Endothelial cell of umbilical vein (primary cell): ENCODE measurements around the gene PHEX. TPM values are rescaled to one million over a fixed set of nuclear protein-coding genes. Genes with fewer than 3 reads are reported as not detected.
A peak's percentile ranks its signal among the peaks of the same experiment; 100 is the strongest.

Experiments used
- BruUV-seq: library from RNA; stranded (reverse); fragments of 400-500 nt; replicated peaks from 2 replicates; lab custom pipeline; 2021; lab: Mats Ljungman, UMichigan
- CTCF ChIA-PET: fragments of 300-600, 350-600 bp; sonication (Branson Sonifier 250); formaldehyde crosslinking; loops from one replicate; lab custom pipeline; 2021; ENCODE audit warnings: antibody characterized with exemption, inconsistent platforms; lab: Charles Lee
- POLR2A ChIA-PET: fragments of 300-600, 350-600 bp; sonication (Branson Sonifier 250); formaldehyde crosslinking; loops from one replicate; lab custom pipeline; 2021; ENCODE audit warnings: antibody characterized with exemption, inconsistent platforms; lab: Charles Lee
- DNase-seq: peaks from one replicate; pipeline ENCODE4 v3.0.0-alpha.2; 2011; ENCODE audit warnings: low read depth, low spot score
- FAIRE-seq: peaks from 2 replicates; lab custom pipeline; 2011; peaks lifted over from hg19 to GRCh38; lab: Jason Lieb, UNC
- H2AFZ ChIP-seq: 2 replicates; pipeline ENCODE4 v1.6.0; 2012; ENCODE audit warnings: low read depth, low read length, control low read depth, inconsistent platforms
- H3K27ac ChIP-seq: 2 replicates; pipeline ENCODE4 v1.5.1; 2011; ENCODE audit warnings: low read depth, mild to moderate bottlenecking, control low read depth, low read length, moderate library complexity; ENCODE audit not compliant: insufficient read depth
- H3K27me3 ChIP-seq, 2 experiments: 2 replicates each; pipeline versions ENCODE4 v1.6.0 to v1.6.1; 2011; ENCODE audit warnings: low read length in 2 of 2, mixed read lengths in 1 of 2; ENCODE audit not compliant: control insufficient read depth in 2 of 2, insufficient read depth in 2 of 2
- H3K36me3 ChIP-seq, 2 experiments: 2 replicates in 1 of 2; 3 replicates in 1 of 2; pipeline ENCODE4 v1.5.1; 2011; ENCODE audit warnings: low read length in 2 of 2, mild to moderate bottlenecking in 1 of 2, moderate library complexity in 1 of 2; ENCODE audit not compliant: control insufficient read depth in 2 of 2, insufficient read depth in 2 of 2; ENCODE audit errors: extremely low read depth in 1 of 2
- H3K4me1 ChIP-seq: 3 replicates; pipeline ENCODE4 v1.5.1; 2011; ENCODE audit warnings: mild to moderate bottlenecking, low read length; ENCODE audit not compliant: control insufficient read depth, insufficient read depth; ENCODE audit errors: extremely low read depth
- H3K4me2 ChIP-seq: 2 replicates; pipeline ENCODE4 v1.6.1; 2011; ENCODE audit warnings: low read length, control low read depth, mixed read lengths; ENCODE audit not compliant: insufficient read depth
- H3K4me3 ChIP-seq, 3 experiments: fragments of 200-600 bp in 1 of 3; sonication (generic), shearing (Covaris generic) in 1 of 3; replicated peaks in 1 of 3; 2 replicates each; pipeline ENCODE4 v1.5.1; 2011 to 2016; ENCODE audit warnings: control low read depth in 3 of 3, low read length in 3 of 3, mild to moderate bottlenecking in 2 of 3, inconsistent platforms in 1 of 3, low read depth in 1 of 3, moderate library complexity in 1 of 3; ENCODE audit not compliant: insufficient read depth in 1 of 3
- H3K79me2 ChIP-seq: 2 replicates; pipeline ENCODE4 v1.6.0; 2012; ENCODE audit warnings: low read length, inconsistent platforms; ENCODE audit not compliant: control insufficient read depth, insufficient read depth
- H3K9ac ChIP-seq: replicated peaks from 2 replicates; pipeline ENCODE3; 2011; ENCODE audit warnings: low read length, control low read depth; ENCODE audit not compliant: insufficient read depth; ENCODE audit errors: extremely low read depth
- H3K9me1 ChIP-seq: replicated peaks from 3 replicates; pipeline ENCODE4 v1.6.0; 2011; ENCODE audit warnings: mild to moderate bottlenecking, low read length; ENCODE audit not compliant: control insufficient read depth, insufficient read depth; ENCODE audit errors: extremely low read depth
- H3K9me3 ChIP-seq: replicated peaks from 2 replicates; pipeline ENCODE4 v1.5.1; 2012; ENCODE audit warnings: low read length, inconsistent platforms; ENCODE audit not compliant: control insufficient read depth, insufficient read depth
- H4K20me1 ChIP-seq: replicated peaks from 2 replicates; pipeline ENCODE3; 2011; ENCODE audit warnings: mild to moderate bottlenecking, low read length; ENCODE audit not compliant: control insufficient read depth, insufficient read depth; ENCODE audit errors: extremely low read depth
- CTCF ChIP-seq, 2 donors: IDR thresholded peaks; 1 replicate in 1 of 2; 2 replicates in 1 of 2; pipeline ENCODE4 v1.5.1; 2011; ENCODE audit warnings: low read length in 2 of 2, mild to moderate bottlenecking in 2 of 2, moderate library complexity in 2 of 2, control low read depth in 1 of 2, inconsistent platforms in 1 of 2, low read depth in 1 of 2; ENCODE audit not compliant: insufficient read depth in 1 of 2; ENCODE audit errors: extremely low read depth in 1 of 2
- EZH2 ChIP-seq: IDR thresholded peaks from 2 replicates; pipeline ENCODE4 v1.6.1; 2012; ENCODE audit warnings: borderline replicate concordance, low read depth, mild to moderate bottlenecking, moderate library complexity, low read length, inconsistent platforms; ENCODE audit not compliant: severe bottlenecking
- FOS ChIP-seq: IDR thresholded peaks from 2 replicates; pipeline ENCODE4 v1.6.1; 2011; ENCODE audit warnings: mild to moderate bottlenecking, low read length, moderate library complexity, borderline replicate concordance; ENCODE audit not compliant: insufficient read depth
- GATA2 ChIP-seq: IDR thresholded peaks from 2 replicates; pipeline ENCODE4 v1.7.0; 2011; ENCODE audit warnings: low read depth, mild to moderate bottlenecking, moderate library complexity, mixed read lengths, low read length; ENCODE audit not compliant: insufficient read length, insufficient read depth
- JUN ChIP-seq: IDR thresholded peaks from 2 replicates; pipeline ENCODE4 v1.6.1; 2011; ENCODE audit warnings: borderline replicate concordance, low read depth; ENCODE audit not compliant: insufficient read length, insufficient read depth
- POLR2A ChIP-seq: IDR thresholded peaks from 2 replicates; pipeline ENCODE4 v1.6.1; 2012; ENCODE audit warnings: low read depth, mild to moderate bottlenecking, control low read depth, low read length
- POLR2AphosphoS5 ChIP-seq: IDR thresholded peaks from 2 replicates; pipeline ENCODE4 v1.6.1; 2012; ENCODE audit warnings: low read depth, mild to moderate bottlenecking, control low read depth, low read length, moderate library complexity; ENCODE audit not compliant: insufficient read depth
- dilution Hi-C: fragments of 300-500 bp; cut with MboI; formaldehyde crosslinking; loops from one replicate; pipeline ENCODE4 v1.15.0; 2019; ENCODE audit warnings: low sequenced_read_pairs; ENCODE audit not compliant: extremely low pct_ligation_motif_present
- intact Hi-C: fragments of 100-400 bp; cut with micrococcal nuclease; formaldehyde crosslinking; loops from one replicate; pipeline ENCODE4 v1.10.0; 2022
- polyA plus RNA-seq, 4 experiments: library from polyadenylated mRNA; depleted of rRNA in 3 of 4; stranded (reverse) in 3 of 4; unstranded in 1 of 4; fragments of >200 nt; gene quantifications; 2 replicates each; pipeline versions ENCODE4 v1.2.1 to v1.2.3, GENCODE V29; 2011 to 2012; ENCODE audit warnings: missing spikeins in 1 of 4
- total RNA-seq: library from RNA; stranded (reverse); gene quantifications from 2 replicates; pipeline ENCODE4 v1.2.3, GENCODE V29; 2021
- TF ChIP-seq, protein P1 (sequence below): IDR thresholded peaks from 2 replicates; pipeline ENCODE4 v1.6.1; 2011; ENCODE audit not compliant: insufficient read depth, insufficient read length

PHEX gene
- total and polyA plus RNA-seq, 2 donors (not counting 3 experiments of a cell fraction or from before 2014, with no cell fraction given), result 0.07 to 0.44 TPM

- intact Hi-C loops, result no loop called here
- TF ChIP-seq JUN (peak; percentile 40), FOS (peak; percentile 37), POLR2A (no peak), EZH2 (no peak), GATA2 (no peak), POLR2AphosphoS5 (no peak), CTCF (IDR thresholded peaks at IDR 0.05; ENCODE audit: extremely low read depth in 1 of 2, insufficient read depth in 1 of 2, low read depth in 1 of 2, low read length in 2 of 2) (no peak)
- TF ChIP-seq, protein P1, sequence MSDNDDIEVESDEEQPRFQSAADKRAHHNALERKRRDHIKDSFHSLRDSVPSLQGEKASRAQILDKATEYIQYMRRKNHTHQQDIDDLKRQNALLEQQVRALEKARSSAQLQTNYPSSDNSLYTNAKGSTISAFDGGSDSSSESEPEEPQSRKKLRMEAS, result no peak
- FAIRE-seq (no peak), DNase-seq (peak; percentile 64)
- Histone ChIP-seq H3K27ac (no peak overlapping the region), H3K27me3 (no peaks in the 10 kb centered on the region), H3K36me3 (no peaks in the 10 kb centered on the region), H3K4me3 (no peak overlapping the region), H3K79me2 (no peaks in the 10 kb centered on the region), H3K4me1 (peaks cover 5% of the 10 kb centered on the region), H3K9me1 (no peaks in the 10 kb centered on the region), H3K4me2 (no peak overlapping the region), H2AFZ (no peak overlapping the region), H3K9me3 (no peaks in the 10 kb centered on the region), H4K20me1 (no peaks in the 10 kb centered on the region), H3K9ac (no peak overlapping the region)
- ChIA-PET CTCF (interaction anchor here (2.6 kb wide), 1 partner anchor 16 kb away, joined by 7 read pairs; no protein-coding TSS in a partner anchor), POLR2A (no interaction called here)
- dilution Hi-C loops, result no loop called here
- BruUV-seq, result no TSS peak
Measured at GRCh38 chrX:22097012-22097694, 65.0 kb downstream of the PHEX start.
